T1000 (cell line): ENCODE data around the gene FSTL4.
"Not testable (repeated sequence)": the region's sequence is repeated elsewhere in the genome, so short reads cannot be mapped to it uniquely, and the experiment has no call there.

Experiments used
- DNase-seq: peaks from one replicate; lab custom pipeline; 2025; ENCODE audit warnings: mixed read lengths; lab: John Stamatoyannopoulos, UW

Gene FSTL4

GRCh38 chr5:133401731-133402347 is 210.5 kb downstream of the FSTL4 start:
- DNase-seq = no peak

GRCh38 chr5:133400831-133401351 is 211.4 kb downstream of the FSTL4 start:
- DNase-seq = no peak

GRCh38 chr5:133400120-133400519 is 212.2 kb downstream of the FSTL4 start:
- no peak for DNase-seq

- DNase-seq = no peak
Observed at GRCh38 chr5:133399247-133399891, 213.0 kb downstream of the FSTL4 start.

- no peak for DNase-seq
Observed at GRCh38 chr5:133398646-133399101, 213.7 kb downstream of the FSTL4 start.

GRCh38 chr5:133397990-133398645 is 214.2 kb downstream of the FSTL4 start:
- no peak for DNase-seq

- DNase-seq = no peak
Observed at GRCh38 chr5:133397348-133397747, 215.0 kb downstream of the FSTL4 start.

- DNase-seq = no peak
Observed at GRCh38 chr5:133396814-133397213, 215.5 kb downstream of the FSTL4 start.

- no peak for DNase-seq
Observed at GRCh38 chr5:133396187-133396741, 216.1 kb downstream of the FSTL4 start.

- DNase-seq = not testable (repeated sequence)
Observed at GRCh38 chr5:133395207-133395606, 217.1 kb downstream of the FSTL4 start.

- not testable (repeated sequence) for DNase-seq
Observed at GRCh38 chr5:133394477-133394817, 217.9 kb downstream of the FSTL4 start.

- no peak for DNase-seq
Observed at GRCh38 chr5:133393776-133394476, 218.4 kb downstream of the FSTL4 start.

GRCh38 chr5:133392448-133392847 is 219.9 kb downstream of the FSTL4 start:
- no peak for DNase-seq

- DNase-seq = no peak
Observed at GRCh38 chr5:133391354-133392136, 220.8 kb downstream of the FSTL4 start.

GRCh38 chr5:133390416-133391353 is 221.7 kb downstream of the FSTL4 start:
- no peak for DNase-seq

- no peak for DNase-seq
Observed at GRCh38 chr5:133389066-133389590, 223.2 kb downstream of the FSTL4 start.

GRCh38 chr5:133387621-133388020 is 224.7 kb downstream of the FSTL4 start:
- DNase-seq = no peak

GRCh38 chr5:133387091-133387490 is 225.2 kb downstream of the FSTL4 start:
- DNase-seq = no peak

GRCh38 chr5:133386662-133387061 is 225.7 kb downstream of the FSTL4 start:
- DNase-seq = no peak

- no peak for DNase-seq
Observed at GRCh38 chr5:133385346-133385745, 227.0 kb downstream of the FSTL4 start.
